HG03039 (cell line): ENCODE measurements around the gene SNAP47.

ENCODE experiments used
- ATAC-seq: cut with Tn5 transposase; IDR thresholded peaks from one replicate; pipeline ENCODE4 v1.9.1; 2021; ENCODE audit warnings: mild to moderate bottlenecking, moderate library complexity; ENCODE audit not compliant: unreplicated experiment

The SNAP47 gene

GRCh38 chr1:227766653-227767277, 31.5 kb downstream of the SNAP47 start:
- ATAC-seq, result no peak

- ATAC-seq, result no peak
Measured at GRCh38 chr1:227767401-227768124, 32.3 kb downstream of the SNAP47 start.

GRCh38 chr1:227768125-227768439, 32.8 kb downstream of the SNAP47 start:
- no peak for ATAC-seq

GRCh38 chr1:227768640-227769039, 33.4 kb downstream of the SNAP47 start:
- no peak for ATAC-seq

- no peak for ATAC-seq
Measured at GRCh38 chr1:227769047-227769935, 34.1 kb downstream of the SNAP47 start.

GRCh38 chr1:227769936-227770494, 34.8 kb downstream of the SNAP47 start:
- no peak for ATAC-seq

GRCh38 chr1:227770812-227771211, 35.6 kb downstream of the SNAP47 start:
- no peak for ATAC-seq

GRCh38 chr1:227771326-227771725, 36.1 kb downstream of the SNAP47 start:
- ATAC-seq, result no peak

- ATAC-seq, result no peak
Measured at GRCh38 chr1:227771771-227772170, 36.5 kb downstream of the SNAP47 start.

GRCh38 chr1:227773558-227773957, 38.3 kb downstream of the SNAP47 start:
- no peak for ATAC-seq

GRCh38 chr1:227774051-227774731, 39.0 kb downstream of the SNAP47 start:
- no peak for ATAC-seq

GRCh38 chr1:227774821-227775661, 39.8 kb downstream of the SNAP47 start:
- ATAC-seq, result no peak

GRCh38 chr1:227775841-227776240, 40.6 kb downstream of the SNAP47 start:
- no peak for ATAC-seq

GRCh38 chr1:227776331-227776771, 41.1 kb downstream of the SNAP47 start:
- no peak for ATAC-seq

GRCh38 chr1:227777156-227777555, 41.9 kb downstream of the SNAP47 start:
- ATAC-seq, result no peak

GRCh38 chr1:227777646-227778045, 42.4 kb downstream of the SNAP47 start:
- ATAC-seq, result no peak

GRCh38 chr1:227778401-227778947, 43.2 kb downstream of the SNAP47 start:
- ATAC-seq, result no peak

- ATAC-seq, result no peak
Measured at GRCh38 chr1:227779021-227779441, 43.8 kb downstream of the SNAP47 start.

GRCh38 chr1:227779685-227780084, 44.5 kb downstream of the SNAP47 start:
- no peak for ATAC-seq
